ENCODE results near the gene ARHGDIG. TPM values are rescaled to one million over a fixed set of nuclear protein-coding genes. Genes with fewer than 3 reads are reported as not detected.

ARHGDIG gene
- polyA plus RNA-seq, 3 donors = not detected

DNA sequence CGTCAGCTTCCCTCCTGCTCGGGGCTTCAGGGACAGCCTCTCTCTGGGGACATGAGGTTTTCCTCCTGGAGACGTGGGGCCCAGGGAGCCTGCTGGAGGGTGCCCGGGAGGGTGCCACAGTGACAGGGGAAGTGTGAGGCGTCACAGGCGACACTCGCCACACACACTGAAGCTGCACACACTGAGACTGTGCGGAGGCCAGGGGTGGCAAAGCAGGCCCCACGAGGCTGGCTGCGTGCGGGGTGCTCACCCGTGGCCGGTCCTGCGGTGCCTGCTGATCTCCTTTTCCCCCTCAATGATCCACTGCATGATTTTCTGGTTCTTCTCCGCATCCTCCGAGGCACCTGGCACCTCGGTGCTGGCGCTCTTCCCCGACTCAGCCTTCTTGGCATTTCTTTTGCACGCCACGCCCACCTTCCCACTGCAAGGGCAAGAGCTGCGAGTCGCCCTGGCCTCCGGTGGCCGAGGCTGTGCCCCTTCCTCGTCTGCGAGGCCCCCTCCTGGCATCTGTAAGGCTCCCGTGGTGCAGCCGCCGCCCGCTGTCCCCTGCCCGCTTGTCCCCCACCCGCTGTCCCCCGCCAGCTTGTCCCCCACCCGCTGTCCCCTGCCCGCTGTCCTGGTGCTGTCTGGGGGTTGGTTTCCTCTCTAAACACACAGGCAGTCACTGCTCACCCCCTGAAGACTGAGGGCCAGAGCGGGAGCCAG, 16.6 kb downstream of the ARHGDIG start:
- no peaks in the 10 kb centered on the region for H4K20me1 ChIP-seq (ENCODE audit: insufficient read depth, low read length)
- H3K9me3 Mint-ChIP-seq = no peaks in the 10 kb centered on the region
- H3K4me2 ChIP-seq (replicated peaks; ENCODE audit: extremely low read depth, low read length, poor library complexity, severe bottlenecking) = no peak overlapping the region
- no peaks in the 10 kb centered on the region for H3K4me1 Mint-ChIP-seq
- WGBS (ENCODE audit: insufficient coverage) = 90% methylated on average over 29 of the region's 37 CpGs
- no peak overlapping the region for H3K4me3 Mint-ChIP-seq
- no peaks in the 10 kb centered on the region for H3K27me3 ChIP-seq (ENCODE audit: control insufficient read depth in 2 of 2, insufficient read depth in 2 of 2, low read length in 2 of 2)
- peaks cover 31 to 80% of the 10 kb centered on the region in 2 donors for H3K36me3 Mint-ChIP-seq
- peaks cover 53 to 81% of the 10 kb centered on the region in 2 donors for H3K36me3 ChIP-seq (replicated peaks in 1 of 2; ENCODE audit: control insufficient read depth in 1 of 2, insufficient read depth in 2 of 2, low read length in 2 of 2)
- intact Hi-C loops (cut with micrococcal nuclease) = no loop called here
- TF ChIP-seq, protein P1, sequence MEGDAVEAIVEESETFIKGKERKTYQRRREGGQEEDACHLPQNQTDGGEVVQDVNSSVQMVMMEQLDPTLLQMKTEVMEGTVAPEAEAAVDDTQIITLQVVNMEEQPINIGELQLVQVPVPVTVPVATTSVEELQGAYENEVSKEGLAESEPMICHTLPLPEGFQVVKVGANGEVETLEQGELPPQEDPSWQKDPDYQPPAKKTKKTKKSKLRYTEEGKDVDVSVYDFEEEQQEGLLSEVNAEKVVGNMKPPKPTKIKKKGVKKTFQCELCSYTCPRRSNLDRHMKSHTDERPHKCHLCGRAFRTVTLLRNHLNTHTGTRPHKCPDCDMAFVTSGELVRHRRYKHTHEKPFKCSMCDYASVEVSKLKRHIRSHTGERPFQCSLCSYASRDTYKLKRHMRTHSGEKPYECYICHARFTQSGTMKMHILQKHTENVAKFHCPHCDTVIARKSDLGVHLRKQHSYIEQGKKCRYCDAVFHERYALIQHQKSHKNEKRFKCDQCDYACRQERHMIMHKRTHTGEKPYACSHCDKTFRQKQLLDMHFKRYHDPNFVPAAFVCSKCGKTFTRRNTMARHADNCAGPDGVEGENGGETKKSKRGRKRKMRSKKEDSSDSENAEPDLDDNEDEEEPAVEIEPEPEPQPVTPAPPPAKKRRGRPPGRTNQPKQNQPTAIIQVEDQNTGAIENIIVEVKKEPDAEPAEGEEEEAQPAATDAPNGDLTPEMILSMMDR (IDR thresholded peaks at IDR 0.05) = no peak
- H3K27ac ChIP-seq (ENCODE audit: low read depth in 1 of 2, low read length in 2 of 2) = no peak overlapping the region
- H3K79me2 ChIP-seq (ENCODE audit: insufficient read depth, low read length) = no peaks in the 10 kb centered on the region
- DNase-seq = no peak
- H3K4me1 ChIP-seq (ENCODE audit: control insufficient read depth in 1 of 2, insufficient read depth in 2 of 2, low read length in 2 of 2) = no peaks in the 10 kb centered on the region
- H3K27me3 Mint-ChIP-seq (ENCODE audit: low read depth in 3 of 3) = no peaks in the 10 kb centered on the region
- no peaks in the 10 kb centered on the region for H3K9me3 ChIP-seq (replicated peaks in 1 of 2; ENCODE audit: control insufficient read depth in 1 of 2, insufficient read depth in 1 of 2, low read length in 2 of 2)
- H3K4me3 ChIP-seq (replicated peaks in 1 of 3; ENCODE audit: low read depth in 2 of 3, low read length in 3 of 3) = no peak overlapping the region
- no peak overlapping the region for H3K27ac Mint-ChIP-seq
- no peak overlapping the region for H2AFZ ChIP-seq (ENCODE audit: insufficient read depth, low read depth, low read length, poor library complexity, severe bottlenecking)
- H3K9ac ChIP-seq (ENCODE audit: insufficient read depth, low read length, poor library complexity, severe bottlenecking) = no peak overlapping the region

DNA sequence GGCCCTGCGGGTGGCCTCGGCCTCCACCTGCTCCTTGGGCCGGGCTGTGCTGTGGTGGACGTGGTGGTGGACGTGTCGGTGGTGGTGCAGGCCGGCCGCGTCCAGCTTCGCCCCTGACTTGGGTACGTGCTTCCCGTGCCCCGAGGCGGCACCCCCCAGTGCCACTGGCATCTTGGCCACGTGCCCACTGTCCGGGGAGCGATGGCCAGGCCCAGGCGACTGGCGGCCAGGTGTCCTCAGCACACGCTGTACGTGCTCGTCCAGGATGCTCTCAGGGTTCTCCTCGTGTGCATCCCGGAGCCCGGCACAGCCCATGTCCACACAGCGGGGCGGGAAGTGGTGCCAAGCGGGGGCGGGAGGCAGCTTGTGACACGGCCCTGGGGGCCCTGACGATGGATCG, 17.4 kb downstream of the ARHGDIG start:
- no peaks in the 10 kb centered on the region for H3K9me3 Mint-ChIP-seq
- Histone ChIP-seq H3K4me3 (replicated peaks in 1 of 3; ENCODE audit: low read depth in 2 of 3, low read length in 3 of 3) (no peak overlapping the region), H3K27me3 (ENCODE audit: control insufficient read depth in 2 of 2, insufficient read depth in 2 of 2, low read length in 2 of 2) (no peaks in the 10 kb centered on the region), H3K4me1 (ENCODE audit: control insufficient read depth in 1 of 2, insufficient read depth in 2 of 2, low read length in 2 of 2) (no peaks in the 10 kb centered on the region), H3K9ac (ENCODE audit: insufficient read depth, low read length, poor library complexity, severe bottlenecking) (no peak overlapping the region), H3K36me3 (replicated peaks in 1 of 2; ENCODE audit: control insufficient read depth in 1 of 2, insufficient read depth in 2 of 2, low read length in 2 of 2) (peaks cover 51 to 81% of the 10 kb centered on the region in 2 donors), H2AFZ (ENCODE audit: insufficient read depth, low read depth, low read length, poor library complexity, severe bottlenecking) (no peak overlapping the region), H4K20me1 (ENCODE audit: insufficient read depth, low read length) (no peaks in the 10 kb centered on the region), H3K27ac (ENCODE audit: low read depth in 1 of 2, low read length in 2 of 2) (no peak overlapping the region), H3K9me3 (replicated peaks in 1 of 2; ENCODE audit: control insufficient read depth in 1 of 2, insufficient read depth in 1 of 2, low read length in 2 of 2) (no peaks in the 10 kb centered on the region), H3K79me2 (ENCODE audit: insufficient read depth, low read length) (no peaks in the 10 kb centered on the region), H3K4me2 (replicated peaks; ENCODE audit: extremely low read depth, low read length, poor library complexity, severe bottlenecking) (no peak overlapping the region)
- H3K27ac Mint-ChIP-seq = no peak overlapping the region
- intact Hi-C loops (cut with micrococcal nuclease) = no loop called here
- H3K4me3 Mint-ChIP-seq = no peak overlapping the region
- H3K36me3 Mint-ChIP-seq = peaks cover 32 to 84% of the 10 kb centered on the region in 2 donors
- no peaks in the 10 kb centered on the region for H3K4me1 Mint-ChIP-seq
- H3K27me3 Mint-ChIP-seq (ENCODE audit: low read depth in 3 of 3) = peaks cover 0 to 1% (median 0%) of the 10 kb centered on the region in 3 donors
- TF ChIP-seq, protein P1 (IDR thresholded peaks at IDR 0.05) = no peak
- 97% methylated on average over 32 of the region's 32 CpGs for WGBS (ENCODE audit: insufficient coverage)
- no peak for DNase-seq

All from CD14-positive monocyte (primary cell).